GM04503 (cell line): Measurements from ENCODE around the gene C13orf42.

Source experiments
- DNase-seq: peaks from one replicate; pipeline ENCODE4 v3.0.0-alpha.2; 2012; ENCODE audit warnings: low read depth

The C13orf42 gene

DNA sequence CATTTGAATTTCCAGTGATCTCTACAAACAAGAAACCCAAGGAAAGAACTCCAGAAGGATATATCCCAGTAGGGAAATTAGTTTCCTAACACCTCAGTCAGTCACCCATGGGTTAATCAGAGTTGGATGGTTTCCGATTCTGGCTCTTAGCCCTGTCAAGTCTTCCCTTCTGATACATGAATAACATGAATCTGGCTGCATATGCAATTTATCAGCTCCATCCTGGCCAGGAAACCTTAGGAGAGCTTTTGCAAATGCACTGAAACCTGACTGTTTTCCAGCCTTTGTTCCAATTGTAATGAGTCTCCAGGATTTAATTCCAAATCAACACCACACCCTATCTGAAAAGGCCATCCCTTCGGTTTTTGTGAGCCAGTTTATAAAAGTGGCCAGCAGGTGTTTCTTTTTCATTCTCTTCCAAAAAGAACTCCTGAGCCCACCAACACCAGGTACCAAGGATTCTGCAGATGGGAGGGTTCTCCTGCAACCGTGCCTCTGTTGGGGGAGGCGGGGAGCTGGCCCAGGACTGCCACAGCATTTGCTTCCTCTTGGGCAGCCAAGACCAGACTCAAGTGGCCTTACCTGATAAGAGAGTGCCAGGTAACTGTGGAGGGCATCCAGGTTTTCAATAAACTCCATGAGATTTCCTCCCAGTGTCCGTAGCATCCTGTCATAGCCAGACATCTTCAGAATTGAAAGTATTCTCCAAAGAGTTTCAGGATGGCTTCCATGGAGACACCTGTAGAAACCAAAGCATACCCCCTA, 77.5 kb downstream of the C13orf42 start:
- DNase-seq = no peak

DNA sequence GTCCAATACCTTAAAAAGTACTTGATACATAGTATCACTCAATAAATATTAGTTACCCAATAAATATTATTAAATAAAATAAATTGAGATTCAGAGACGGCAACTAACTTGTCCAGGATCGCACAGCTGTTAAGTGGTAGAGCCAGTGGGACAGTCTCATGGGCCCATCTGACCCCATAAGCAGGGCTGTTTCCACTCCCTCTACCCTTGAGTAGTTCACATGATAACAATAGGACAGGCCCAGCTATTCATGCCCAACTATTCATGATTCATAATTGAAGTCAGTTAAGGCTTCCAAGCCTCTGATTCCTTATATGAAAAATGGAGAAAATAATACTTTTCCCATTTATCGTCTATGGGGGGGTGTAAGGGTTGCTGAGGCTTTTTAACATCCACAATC, 78.2 kb downstream of the C13orf42 start:
- no peak for DNase-seq
